Measurements from ENCODE around the gene TMEM150A. TPM values are rescaled to one million over a fixed set of nuclear protein-coding genes. Genes with fewer than 3 reads are reported as not detected.

The TMEM150A gene
- total RNA-seq, 1 donor from 2014 or later: 25.2 TPM

Other genes with a start within 250 kb of the TMEM150A start
- 41.4 and 46.2 TPM in 2 replicates for gene RETSAT, start 248.2 kb downstream of the TMEM150A start, total RNA-seq
- 8.2 and 13.7 TPM in 2 replicates for gene ELMOD3, start 247.9 kb downstream of the TMEM150A start, total RNA-seq
- 63.1 and 183 TPM in 2 replicates for gene CAPG, start 192.3 kb downstream of the TMEM150A start, total RNA-seq
- gene SH2D6, start 184.0 kb downstream of the TMEM150A start, total RNA-seq: not detected in 2 replicates
- 89.9 and 119 TPM in 2 replicates for gene MAT2A, start 63.5 kb downstream of the TMEM150A start, total RNA-seq
- 30.8 and 34.7 TPM in 2 replicates for gene GGCX, start 41.2 kb downstream of the TMEM150A start, total RNA-seq
- gene VAMP8, start 25.1 kb downstream of the TMEM150A start, total RNA-seq: 14.1 and 20.5 TPM in 2 replicates
- 140 and 247 TPM in 2 replicates for gene VAMP5, start 18.3 kb downstream of the TMEM150A start, total RNA-seq
- gene RNF181, start 7.0 kb downstream of the TMEM150A start, total RNA-seq: 231 and 261 TPM in 2 replicates
- gene C2orf68, start 9.4 kb upstream of the TMEM150A start, total RNA-seq: 5.8 and 9.3 TPM in 2 replicates
- gene USP39, start 13.5 kb upstream of the TMEM150A start, total RNA-seq: 52.0 and 69.7 TPM in 2 replicates
- not detected in 2 replicates for gene SFTPB, start 65.5 kb upstream of the TMEM150A start, total RNA-seq
- not detected in 2 replicates for gene GNLY, start 91.7 kb upstream of the TMEM150A start, total RNA-seq
- gene ATOH8, start 151.3 kb upstream of the TMEM150A start, total RNA-seq: 3.4 and 4.4 TPM in 2 replicates